HepG2 (cell line): ENCODE results near the gene PRDM12.

Source experiments
- ESRRA ChIP-seq: sonication (generic); formaldehyde crosslinking; IDR thresholded peaks from 2 replicates; pipeline ENCODE4 v1.5.1; 2020; ENCODE audit warnings: mild to moderate bottlenecking, low read depth, missing genetic modification reagents
- EZH2 ChIP-seq: conservative IDR thresholded peaks from 2 replicates; pipeline ENCODE4 v1.6.1; 2012; ENCODE audit warnings: mild to moderate bottlenecking, low read depth, low read length, moderate library complexity
- ZBTB34 ChIP-seq: sonication (generic); formaldehyde crosslinking; IDR thresholded peaks from 2 replicates; pipeline ENCODE4 v1.8.0; 2022; ENCODE audit warnings: mild to moderate bottlenecking, missing genetic modification reagents

- TF ChIP-seq EZH2 (no peak), ESRRA (CRISPR knock-in tag) (no peak), ZBTB34 (CRISPR knock-in tag) (no peak)
These were observed 29.6 kb upstream of the PRDM12 start for GRCh38 chr9:130634801-130635200.
